ENCODE results near the gene SAMD4B.
A peak's percentile ranks its signal among the peaks of the same experiment; 100 is the strongest.

Gene SAMD4B

GRCh38 chr19:39412100-39412866 lies 70.1 kb downstream of the SAMD4B start, which contains the start of gene PLEKHG2:
TSS of gene PLEKHG2 (plus strand) at chr19:39412669. CDS start at chr19:39414087, 1,418 bp downstream.
- DNase-seq: peak; percentile 97

GRCh38 chr19:39412867-39413271 lies 70.6 kb downstream of the SAMD4B start:
- DNase-seq: no peak

GRCh38 chr19:39413272-39413910 lies 71.2 kb downstream of the SAMD4B start:
- peak; percentile 32 for DNase-seq

- DNase-seq: no peak
Measured at GRCh38 chr19:39413911-39414608, 71.8 kb downstream of the SAMD4B start.

- no peak for DNase-seq
Measured at GRCh38 chr19:39415111-39416046, 73.2 kb downstream of the SAMD4B start.

- DNase-seq: no peak
Measured at GRCh38 chr19:39416152-39417120, 74.2 kb downstream of the SAMD4B start.

- DNase-seq: no peak
Measured at GRCh38 chr19:39417463-39418181, 75.4 kb downstream of the SAMD4B start.

GRCh38 chr19:39419003-39419402 lies 76.8 kb downstream of the SAMD4B start:
- no peak for DNase-seq

GRCh38 chr19:39420769-39421168 lies 78.5 kb downstream of the SAMD4B start:
- no peak for DNase-seq

GRCh38 chr19:39422020-39422419 lies 79.8 kb downstream of the SAMD4B start:
- DNase-seq: no peak

GRCh38 chr19:39423258-39424086 lies 81.3 kb downstream of the SAMD4B start:
- DNase-seq: no peak

GRCh38 chr19:39424934-39425333 lies 82.7 kb downstream of the SAMD4B start:
- no peak for DNase-seq

GRCh38 chr19:39425744-39426143 lies 83.5 kb downstream of the SAMD4B start:
- DNase-seq: no peak

GRCh38 chr19:39426170-39426569 lies 83.9 kb downstream of the SAMD4B start:
- no peak for DNase-seq

- DNase-seq: no peak
Measured at GRCh38 chr19:39427707-39428106, 85.5 kb downstream of the SAMD4B start.

- no peak for DNase-seq
Measured at GRCh38 chr19:39428283-39429112, 86.3 kb downstream of the SAMD4B start.

GRCh38 chr19:39430675-39431593 lies 88.7 kb downstream of the SAMD4B start:
- DNase-seq: peak; percentile 68

GRCh38 chr19:39432677-39433025 lies 90.4 kb downstream of the SAMD4B start:
- no peak for DNase-seq

Measured in activated CD4-positive, alpha-beta T cell treated with anti-CD3 and anti-CD28 coated beads, Interleukin-2, amount 50 U/mL, for 1 hour (primary cell).